ENCODE results near the gene ANO8. TPM values are rescaled to one million over a fixed set of nuclear protein-coding genes. Genes with fewer than 3 reads are reported as not detected.
"Not testable (repeated sequence)": the region's sequence is repeated elsewhere in the genome, so short reads cannot be mapped to it uniquely, and the experiment has no call there.

The ANO8 gene
- total RNA-seq, 2 donors from 2014 or later: 4.2 to 5.2 TPM

- peak overlapping the region; percentile 91 to 96 for H3K27ac ChIP-seq
- TF ChIP-seq, protein P1, sequence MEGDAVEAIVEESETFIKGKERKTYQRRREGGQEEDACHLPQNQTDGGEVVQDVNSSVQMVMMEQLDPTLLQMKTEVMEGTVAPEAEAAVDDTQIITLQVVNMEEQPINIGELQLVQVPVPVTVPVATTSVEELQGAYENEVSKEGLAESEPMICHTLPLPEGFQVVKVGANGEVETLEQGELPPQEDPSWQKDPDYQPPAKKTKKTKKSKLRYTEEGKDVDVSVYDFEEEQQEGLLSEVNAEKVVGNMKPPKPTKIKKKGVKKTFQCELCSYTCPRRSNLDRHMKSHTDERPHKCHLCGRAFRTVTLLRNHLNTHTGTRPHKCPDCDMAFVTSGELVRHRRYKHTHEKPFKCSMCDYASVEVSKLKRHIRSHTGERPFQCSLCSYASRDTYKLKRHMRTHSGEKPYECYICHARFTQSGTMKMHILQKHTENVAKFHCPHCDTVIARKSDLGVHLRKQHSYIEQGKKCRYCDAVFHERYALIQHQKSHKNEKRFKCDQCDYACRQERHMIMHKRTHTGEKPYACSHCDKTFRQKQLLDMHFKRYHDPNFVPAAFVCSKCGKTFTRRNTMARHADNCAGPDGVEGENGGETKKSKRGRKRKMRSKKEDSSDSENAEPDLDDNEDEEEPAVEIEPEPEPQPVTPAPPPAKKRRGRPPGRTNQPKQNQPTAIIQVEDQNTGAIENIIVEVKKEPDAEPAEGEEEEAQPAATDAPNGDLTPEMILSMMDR (IDR thresholded peaks at IDR 0.05): no peak
Observed at GRCh38 chr19:17302391-17303166, 32.1 kb downstream of the ANO8 start.

DNA sequence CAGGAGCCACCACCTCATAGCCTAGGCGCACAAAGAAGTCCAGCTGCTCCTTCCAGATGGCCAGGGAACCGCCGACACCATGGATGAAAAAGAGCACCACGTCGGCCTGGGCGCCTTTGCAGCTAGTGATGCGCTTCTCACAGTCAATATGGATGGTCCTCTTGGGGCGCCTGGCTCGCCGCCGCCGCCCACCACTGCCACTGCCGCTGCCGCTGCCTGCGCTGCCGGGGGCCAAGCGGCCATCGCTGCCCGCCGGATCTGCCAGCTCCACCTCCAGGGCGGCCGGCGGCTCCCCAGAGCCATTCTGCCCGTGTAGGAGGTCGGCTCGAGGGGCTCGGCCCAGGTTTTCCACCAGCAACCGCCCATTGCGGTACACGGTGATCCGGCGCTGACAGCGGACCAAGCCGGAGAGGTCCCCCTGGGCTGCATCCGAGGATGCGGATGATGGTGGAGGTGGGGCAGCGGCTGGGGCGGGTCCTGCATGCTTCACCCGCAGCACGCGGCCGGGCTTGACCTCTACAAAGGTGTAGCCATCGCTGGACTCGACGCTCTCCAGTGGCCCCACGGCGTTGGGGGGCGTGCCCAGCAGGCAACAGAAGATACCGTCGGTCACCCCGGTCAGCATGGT, 33.5 kb downstream of the ANO8 start:
- Histone ChIP-seq H3K4me3 (no peak overlapping the region), H3K27ac (no peak overlapping the region), H3K36me3 (peaks cover 6% of the 10 kb centered on the region), H3K27me3 (no peaks in the 10 kb centered on the region), H3K9me3 (no peaks in the 10 kb centered on the region), H3K4me1 (peaks cover 0 to 36% of the 10 kb centered on the region in 2 donors)
- TF ChIP-seq, protein P1 (IDR thresholded peaks at IDR 0.05): no peak
- DNase-seq (ENCODE audit: low spot score): no peak

More at GRCh38 chr19:17302391-17303166, 32.1 kb downstream of the ANO8 start:
- peaks cover 0 to 50% of the 10 kb centered on the region in 2 donors for H3K4me1 ChIP-seq
- no peaks in the 10 kb centered on the region for H3K27me3 ChIP-seq
- peaks cover 6% of the 10 kb centered on the region for H3K36me3 ChIP-seq
- H3K9me3 ChIP-seq: no peaks in the 10 kb centered on the region
- H3K4me3 ChIP-seq: peak overlapping the region; percentile 55 to 78
- DNase-seq (ENCODE audit: low spot score): no peak

GRCh38 chr19:17296976-17297375, 37.7 kb downstream of the ANO8 start:
- peaks cover 0 to 10% of the 10 kb centered on the region in 2 donors for H3K4me1 ChIP-seq
- DNase-seq (ENCODE audit: low spot score): no peak
- H3K27me3 ChIP-seq: no peaks in the 10 kb centered on the region
- no peak overlapping the region for H3K4me3 ChIP-seq
- H3K27ac ChIP-seq: no peak overlapping the region
- H3K36me3 ChIP-seq: peaks cover 6% of the 10 kb centered on the region
- H3K9me3 ChIP-seq: no peaks in the 10 kb centered on the region
- TF ChIP-seq, protein P1 (IDR thresholded peaks at IDR 0.05): no peak

DNA sequence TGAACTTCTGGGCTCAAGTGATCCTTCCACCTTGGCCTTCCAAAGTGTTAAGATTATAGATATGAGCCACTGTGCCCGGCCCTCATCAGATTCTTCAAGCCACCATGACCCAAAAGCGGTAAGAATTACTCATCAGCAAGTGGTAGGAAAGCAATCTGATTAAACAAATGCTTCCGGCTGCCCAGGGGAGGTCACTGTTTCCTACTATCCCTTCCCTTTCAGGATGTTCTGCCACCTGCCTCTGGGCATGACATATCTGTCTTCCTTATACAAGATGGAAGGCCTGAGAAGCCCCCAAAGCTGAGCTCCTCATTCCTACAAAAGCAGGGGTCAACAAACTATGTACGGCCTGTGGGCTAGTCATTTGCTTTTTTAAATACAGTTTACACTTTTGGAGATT, 38.4 kb downstream of the ANO8 start:
- peaks cover 6% of the 10 kb centered on the region for H3K36me3 ChIP-seq
- H3K27ac ChIP-seq: no peak overlapping the region
- no peaks in the 10 kb centered on the region for H3K9me3 ChIP-seq
- no peak for DNase-seq (ENCODE audit: low spot score)
- H3K4me3 ChIP-seq: no peak overlapping the region
- no peaks in the 10 kb centered on the region for H3K27me3 ChIP-seq
- TF ChIP-seq, protein P1 (IDR thresholded peaks at IDR 0.05): no peak
- peaks cover 0 to 10% of the 10 kb centered on the region in 2 donors for H3K4me1 ChIP-seq

GRCh38 chr19:17295551-17295950, 39.1 kb downstream of the ANO8 start:
- H3K27ac ChIP-seq; H3K36me3 ChIP-seq; DNase-seq (ENCODE audit: low spot score); H3K9me3 ChIP-seq; H3K4me3 ChIP-seq; H3K4me1 ChIP-seq; H3K27me3 ChIP-seq: not testable (repeated sequence)

GRCh38 chr19:17294051-17294891, 40.4 kb downstream of the ANO8 start:
- Histone ChIP-seq H3K4me3 (no peak overlapping the region), H3K36me3 (peaks cover 6% of the 10 kb centered on the region), H3K4me1 (peaks cover 0 to 17% of the 10 kb centered on the region in 2 donors), H3K27me3 (no peaks in the 10 kb centered on the region), H3K27ac (no peak overlapping the region), H3K9me3 (no peaks in the 10 kb centered on the region)
- DNase-seq (ENCODE audit: low spot score): no peak
- TF ChIP-seq, protein P1 (IDR thresholded peaks at IDR 0.05): no peak

All from right atrium auricular region (tissue), 2 donors.